B cell (primary cell): Measurements from ENCODE around the gene VWA7. TPM values are rescaled to one million over a fixed set of nuclear protein-coding genes. Genes with fewer than 3 reads are reported as not detected.

Experiments
- ATAC-seq: fragments of 200-7000 bp; cut with Tn5 transposase; one replicate; pipeline ENCODE4 v1.10.0; 2021; ENCODE audit warnings: low read depth, mild to moderate bottlenecking, moderate number of reproducible peaks, moderate library complexity
- CTCF ChIA-PET: fragments of 350-600 bp; sonication (Branson Sonifier 250); formaldehyde crosslinking; loops from one replicate; lab custom pipeline; 2021; ENCODE audit warnings: antibody characterized with exemption, inconsistent platforms; lab: Charles Lee
- POLR2A ChIA-PET: fragments of 350-600 bp; sonication (Branson Sonifier 250); formaldehyde crosslinking; loops from one replicate; lab custom pipeline; 2021; ENCODE audit warnings: antibody characterized with exemption; lab: Charles Lee
- DNase-seq: peaks from one replicate; pipeline ENCODE4 v3.0.0; 2013
- H2AFZ ChIP-seq: 2 replicates; pipeline ENCODE4 v1.6.1; 2012; ENCODE audit warnings: mild to moderate bottlenecking, low read depth, low read length; ENCODE audit not compliant: insufficient read depth, poor library complexity, severe bottlenecking
- H3K27ac ChIP-seq, 2 donors: 1 replicate in 1 of 2; 2 replicates in 1 of 2; pipeline ENCODE4 v1.5.1; 2012 to 2013; ENCODE audit warnings: low read length in 2 of 2, mild to moderate bottlenecking in 2 of 2, moderate library complexity in 1 of 2
- H3K27me3 ChIP-seq, 4 experiments: fragments of 200-600 bp in 1 of 4; sonication (generic) in 1 of 4; replicated peaks in 1 of 4; 1 replicate in 2 of 4; 2 replicates in 2 of 4; pipeline versions ENCODE4 v1.6.1 to v1.7.0; 2013 to 2016; ENCODE audit warnings: low read length in 3 of 4, mild to moderate bottlenecking in 2 of 4, mixed read lengths in 1 of 4, moderate library complexity in 1 of 4; ENCODE audit not compliant: insufficient read depth in 4 of 4, control insufficient read depth in 3 of 4; ENCODE audit errors: control extremely low read depth in 1 of 4
- H3K36me3 ChIP-seq, 2 experiments: replicated peaks in 1 of 2; 1 replicate in 1 of 2; 2 replicates in 1 of 2; pipeline versions ENCODE4 v1.6.1 to v1.7.1; 2013; ENCODE audit warnings: low read length in 1 of 2; ENCODE audit not compliant: insufficient read depth in 2 of 2, control insufficient read depth in 1 of 2; ENCODE audit errors: control extremely low read depth in 1 of 2, extremely low read depth in 1 of 2
- H3K4me1 ChIP-seq, 2 donors: fragments of 200-600 bp in 1 of 2; sonication (generic) in 1 of 2; 1 replicate in 1 of 2; 2 replicates in 1 of 2; pipeline versions ENCODE4 v1.5.1 to v1.6.1; 2013 to 2017; ENCODE audit warnings: low read length in 2 of 2; ENCODE audit not compliant: control insufficient read depth in 2 of 2, insufficient read depth in 2 of 2
- H3K4me2 ChIP-seq: replicated peaks from 2 replicates; pipeline ENCODE3; 2012; ENCODE audit warnings: mild to moderate bottlenecking, low read depth, low read length; ENCODE audit not compliant: poor library complexity, severe bottlenecking
- H3K4me3 ChIP-seq, 5 experiments: fragments of 200-600 bp in 1 of 5; sonication (generic) in 1 of 5; 1 replicate in 3 of 5; 2 replicates in 2 of 5; pipeline versions ENCODE4 v1.5.1 to v1.7.0; 2011 to 2016; ENCODE audit warnings: low read length in 4 of 5, mild to moderate bottlenecking in 4 of 5, low read depth in 2 of 5, control low read depth in 1 of 5, moderate library complexity in 1 of 5; ENCODE audit not compliant: insufficient read depth in 1 of 5; ENCODE audit errors: control extremely low read depth in 1 of 5, extremely low read depth in 1 of 5
- H3K79me2 ChIP-seq: fragments of 200-600 bp; sonication (generic); one replicate; pipeline ENCODE4 v1.6.0; 2016; ENCODE audit warnings: low read length; ENCODE audit not compliant: control insufficient read depth, insufficient read depth
- H3K9ac ChIP-seq: fragments of 200-600 bp; sonication (generic); 2 replicates; pipeline ENCODE4 v1.6.1; 2017; ENCODE audit warnings: mild to moderate bottlenecking, low read length, moderate library complexity
- H3K9me3 ChIP-seq, 3 donors: one replicate each; pipeline versions ENCODE4 v1.6.1 to v1.7.1; 2013; ENCODE audit warnings: low read length in 2 of 3; ENCODE audit not compliant: control insufficient read depth in 2 of 3, insufficient read depth in 1 of 3; ENCODE audit errors: control extremely low read depth in 1 of 3
- H4K20me1 ChIP-seq: 2 replicates; pipeline ENCODE4 v1.6.0; 2012; ENCODE audit warnings: mild to moderate bottlenecking, low read length; ENCODE audit not compliant: insufficient read depth, control insufficient read depth, poor library complexity, severe bottlenecking
- H3K27ac Mint-ChIP-seq: one replicate; pipeline ENCODE4 v1.8.0; 2021; ENCODE audit warnings: mixed read lengths
- H3K27me3 Mint-ChIP-seq: one replicate; pipeline ENCODE4 v1.8.0; 2021; ENCODE audit warnings: mixed read lengths
- H3K4me1 Mint-ChIP-seq: one replicate; pipeline ENCODE4 v1.8.0; 2021; ENCODE audit warnings: mixed read lengths
- H3K4me3 Mint-ChIP-seq: one replicate; pipeline ENCODE4 v1.8.0; 2021; ENCODE audit warnings: mixed read lengths
- H3K9me3 Mint-ChIP-seq: one replicate; pipeline ENCODE4 v1.8.0; 2022; ENCODE audit warnings: mixed read lengths; ENCODE audit not compliant: insufficient read depth
- CTCF ChIP-seq: fragments of 200-600 bp; IDR thresholded peaks from one replicate; pipeline ENCODE4 v1.8.0; 2022; ENCODE audit warnings: antibody characterized with exemption, mild to moderate bottlenecking
- EZH2 ChIP-seq: IDR thresholded peaks from 2 replicates; pipeline ENCODE4 v1.6.1; 2012; ENCODE audit warnings: borderline replicate concordance, low read depth, mild to moderate bottlenecking, moderate library complexity, low read length; ENCODE audit not compliant: insufficient read depth, poor library complexity, severe bottlenecking
- WGBS: methylation state at CpG from one replicate; pipeline ENCODE4 v1.1.5; 2013; ENCODE audit warnings: missing lambda C conversion rate; ENCODE audit not compliant: insufficient coverage; 5-methylcytosine and 5-hydroxymethylcytosine counted together
- intact Hi-C: fragments of 100-400 bp; cut with micrococcal nuclease; formaldehyde crosslinking; loops from one replicate; pipeline ENCODE4 v1.10.0; 2022
- polyA plus RNA-seq: library from polyadenylated mRNA; depleted of rRNA; stranded (reverse); fragments of >200 nt; gene quantifications from 2 replicates; pipeline ENCODE4 v1.2.3, GENCODE V29; 2012
- total RNA-seq, 2 donors: library from RNA; stranded (reverse); fragments of 120-200 nt in 1 of 2; gene quantifications; 1 replicate in 1 of 2; 2 replicates in 1 of 2; pipeline versions ENCODE4 v1.2.3 to v1.2.4, GENCODE V29; 2013 to 2022

The VWA7 gene
- total and polyA plus RNA-seq, 2 donors (not counting 1 experiment from before 2014, with no cell fraction given), result 5.2 to 6.0 TPM

DNA sequence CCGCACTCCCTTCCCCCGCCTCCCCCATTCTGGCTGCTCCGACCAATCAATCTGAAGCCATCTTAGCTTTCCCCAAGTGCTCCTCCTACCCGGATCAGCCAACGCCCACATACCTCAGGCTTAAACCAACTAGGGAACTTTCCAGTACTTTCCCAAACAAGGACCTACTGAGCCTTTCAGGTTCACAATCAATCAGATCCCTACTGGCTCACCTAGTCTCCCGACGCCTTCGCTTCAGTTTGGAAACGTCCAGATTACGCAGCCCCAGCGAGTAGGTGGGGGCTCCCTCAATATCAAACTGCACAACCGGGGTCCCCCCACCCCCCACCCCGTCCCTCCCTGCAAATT is 37.5 kb upstream of the VWA7 start:
- ATAC-seq (peak; percentile 67), DNase-seq (peak; percentile 75)
- peaks cover 20% of the 10 kb centered on the region for H3K4me1 Mint-ChIP-seq
- Histone ChIP-seq H3K27ac (peak overlapping the region; percentile 11 to 73), H3K9ac (peak overlapping the region; percentile 69), H3K36me3 (no peaks in the 10 kb centered on the region), H4K20me1 (no peaks in the 10 kb centered on the region), H3K9me3 (no peaks in the 10 kb centered on the region), H3K4me3 (peak overlapping the region; percentile 50 to 79 (median 73)), H3K79me2 (peaks cover 12% of the 10 kb centered on the region), H3K27me3 (no peaks in the 10 kb centered on the region), H3K4me1 (peaks cover 15 to 30% of the 10 kb centered on the region in 2 donors), H2AFZ (peak overlapping the region; percentile 87), H3K4me2 (peak overlapping the region; percentile 94)
- ChIA-PET POLR2A (interaction anchor here (0.6 to 2.9 kb wide), 12 partner anchors 13 to 246 kb away, joined by 3 to 37 read pairs (median 8); partner anchors contain the start of genes DDAH2, MPIG6B, MSH5 and VARS1), CTCF (interaction anchor here (0.9 to 3.6 kb wide), 12 partner anchors 9 to 134 kb away, joined by 3 to 49 read pairs (median 4); partner anchors contain the start of genes DDAH2, LSM2, LY6G5C and NEU1)
- 0% methylated on average over 12 of the region's 13 CpGs for WGBS
- no peaks in the 10 kb centered on the region for H3K27me3 Mint-ChIP-seq
- TF ChIP-seq CTCF, result no peak
- TF ChIP-seq EZH2, result no peak
- peak overlapping the region; percentile 93 for H3K27ac Mint-ChIP-seq
- peak overlapping the region; percentile 96 for H3K4me3 Mint-ChIP-seq
- H3K9me3 Mint-ChIP-seq, result no peaks in the 10 kb centered on the region
- intact Hi-C loops, result loop anchor here (2.0 to 5.0 kb wide), 3 partner anchors 16 to 48 kb away; partner anchors contain the start of gene NEU1

- peak overlapping the region; percentile 87 for H2AFZ ChIP-seq
- no peaks in the 10 kb centered on the region for H3K9me3 ChIP-seq
- no peaks in the 10 kb centered on the region for H4K20me1 ChIP-seq
- H3K36me3 ChIP-seq, result no peaks in the 10 kb centered on the region
- TF ChIP-seq EZH2 (no peak), CTCF (no peak)
- H3K27me3 ChIP-seq, result no peaks in the 10 kb centered on the region
- H3K4me3 Mint-ChIP-seq, result peak overlapping the region; percentile 96
- H3K4me3 ChIP-seq, result no peak overlapping the region
- H3K27ac ChIP-seq, result no peak overlapping the region
- H3K9ac ChIP-seq, result no peak overlapping the region
- POLR2A ChIA-PET, result interaction anchor here (1.4 to 2.9 kb wide), 4 partner anchors 17 to 90 kb away, joined by 7 to 37 read pairs (median 11); partner anchors contain the start of genes MPIG6B, MSH5 and VARS1
- H3K4me2 ChIP-seq, result peak overlapping the region; percentile 94
- H3K4me1 ChIP-seq, result peaks cover 15 to 30% of the 10 kb centered on the region in 2 donors
- H3K79me2 ChIP-seq, result peaks cover 12% of the 10 kb centered on the region
- H3K9me3 Mint-ChIP-seq, result no peaks in the 10 kb centered on the region
- no peak for DNase-seq
- WGBS, result 100% methylated on average over 4 of the region's 7 CpGs
- CTCF ChIA-PET, result interaction anchor here (1.0 to 3.6 kb wide), 9 partner anchors 14 to 100 kb away, joined by 3 to 49 read pairs (median 4); partner anchors contain the start of genes DDAH2, MSH5 and NEU1
- H3K27ac Mint-ChIP-seq, result no peak overlapping the region
- ATAC-seq, result no peak
- no peaks in the 10 kb centered on the region for H3K27me3 Mint-ChIP-seq
- H3K4me1 Mint-ChIP-seq, result peaks cover 20% of the 10 kb centered on the region
- intact Hi-C loops, result no loop called here
Observed at GRCh38 chr6:31813465-31813849, 36.3 kb upstream of the VWA7 start.
